ENCODE data around the gene COX8A. TPM values are rescaled to one million over a fixed set of nuclear protein-coding genes. Genes with fewer than 3 reads are reported as not detected.

COX8A gene
- total RNA-seq, 1 experiment from 2014 or later = 325 TPM

GRCh38 chr11:63986932-63987513, 12.6 kb downstream of the COX8A start:
- no peak overlapping the region for H3K27ac Mint-ChIP-seq (ENCODE audit: unreplicated experiment)
- TSS peak; percentile 84 for BruUV-seq (replicated peaks)
- peaks cover 54% of the 10 kb centered on the region for H3K36me3 Mint-ChIP-seq (ENCODE audit: insufficient read depth, unreplicated experiment)
- intact Hi-C loops (cut with micrococcal nuclease; ENCODE audit: unreplicated experiment) = no loop called here
- H3K4me3 Mint-ChIP-seq (ENCODE audit: low read depth, unreplicated experiment) = peak overlapping the region; percentile 76
- TF ChIP-seq CTCF (IDR thresholded peaks at IDR 0.05; ENCODE audit: unreplicated experiment) = no peak
- no peaks in the 10 kb centered on the region for H3K27me3 Mint-ChIP-seq (ENCODE audit: unreplicated experiment)
- peaks cover 22% of the 10 kb centered on the region for H3K4me1 Mint-ChIP-seq (ENCODE audit: low read depth, unreplicated experiment)
- DNase-seq = no peak
- H3K9me3 Mint-ChIP-seq (ENCODE audit: low read depth, unreplicated experiment) = no peaks in the 10 kb centered on the region
- CTCF ChIA-PET = interaction anchor here (1.5 kb wide), 1 partner anchor 15 kb away, joined by 3 read pairs; no protein-coding TSS in a partner anchor

GRCh38 chr11:63991558-63991957, 17.1 kb downstream of the COX8A start:
- no TSS peak for BruUV-seq (replicated peaks)
- CTCF ChIA-PET = interaction anchor here (0.5 kb wide), 1 partner anchor 75 kb away, joined by 6 read pairs; no protein-coding TSS in a partner anchor
- TF ChIP-seq CTCF (IDR thresholded peaks at IDR 0.05; ENCODE audit: unreplicated experiment) = no peak
- intact Hi-C loops (cut with micrococcal nuclease; ENCODE audit: unreplicated experiment) = no loop called here
- Mint-ChIP-seq H3K36me3 (ENCODE audit: insufficient read depth, unreplicated experiment) (peaks cover 60% of the 10 kb centered on the region), H3K4me1 (ENCODE audit: low read depth, unreplicated experiment) (peaks cover 14% of the 10 kb centered on the region), H3K27ac (ENCODE audit: unreplicated experiment) (no peak overlapping the region), H3K9me3 (ENCODE audit: low read depth, unreplicated experiment) (no peaks in the 10 kb centered on the region), H3K4me3 (ENCODE audit: low read depth, unreplicated experiment) (no peak overlapping the region), H3K27me3 (ENCODE audit: unreplicated experiment) (no peaks in the 10 kb centered on the region)
- no peak for DNase-seq

- H3K4me1 Mint-ChIP-seq (ENCODE audit: low read depth, unreplicated experiment) = peaks cover 4% of the 10 kb centered on the region
- H3K4me3 Mint-ChIP-seq (ENCODE audit: low read depth, unreplicated experiment) = no peak overlapping the region
- intact Hi-C loops (cut with micrococcal nuclease; ENCODE audit: unreplicated experiment) = no loop called here
Measured at GRCh38 chr11:63993100-63993499, 18.7 kb downstream of the COX8A start.

GRCh38 chr11:63993993-63994392, 19.6 kb downstream of the COX8A start:
- DNase-seq = no peak
- CTCF ChIA-PET = interaction anchor here (0.6 to 0.7 kb wide), 2 partner anchors 67 to 194 kb away, joined by 3 to 5 read pairs; no protein-coding TSS in a partner anchor
- Mint-ChIP-seq H3K36me3 (ENCODE audit: insufficient read depth, unreplicated experiment) (peaks cover 58% of the 10 kb centered on the region), H3K4me3 (ENCODE audit: low read depth, unreplicated experiment) (peak overlapping the region; percentile 4), H3K4me1 (ENCODE audit: low read depth, unreplicated experiment) (no peaks in the 10 kb centered on the region), H3K9me3 (ENCODE audit: low read depth, unreplicated experiment) (no peaks in the 10 kb centered on the region), H3K27me3 (ENCODE audit: unreplicated experiment) (no peaks in the 10 kb centered on the region), H3K27ac (ENCODE audit: unreplicated experiment) (no peak overlapping the region)
- intact Hi-C loops (cut with micrococcal nuclease; ENCODE audit: unreplicated experiment) = no loop called here
- BruUV-seq (replicated peaks) = no TSS peak
- TF ChIP-seq CTCF (IDR thresholded peaks at IDR 0.05; ENCODE audit: unreplicated experiment) = no peak

More at GRCh38 chr11:63993100-63993499, 18.7 kb downstream of the COX8A start:
- BruUV-seq (replicated peaks) = no TSS peak
- no peak overlapping the region for H3K27ac Mint-ChIP-seq (ENCODE audit: unreplicated experiment)
- H3K36me3 Mint-ChIP-seq (ENCODE audit: insufficient read depth, unreplicated experiment) = peaks cover 60% of the 10 kb centered on the region
- CTCF ChIA-PET = no interaction called here
- no peak for DNase-seq
- H3K27me3 Mint-ChIP-seq (ENCODE audit: unreplicated experiment) = no peaks in the 10 kb centered on the region
- no peaks in the 10 kb centered on the region for H3K9me3 Mint-ChIP-seq (ENCODE audit: low read depth, unreplicated experiment)
- no peak for TF ChIP-seq CTCF (IDR thresholded peaks at IDR 0.05; ENCODE audit: unreplicated experiment)

Data from Calu3 (cell line).